B cell (primary cell): Measurements from ENCODE around the gene DDT. TPM values are rescaled to one million over a fixed set of nuclear protein-coding genes. Genes with fewer than 3 reads are reported as not detected.
"Not testable (repeated sequence)": the region's sequence is repeated elsewhere in the genome, so short reads cannot be mapped to it uniquely, and the experiment has no call there.

ENCODE experiments used
- ATAC-seq: fragments of 200-7000 bp; cut with Tn5 transposase; one replicate; pipeline ENCODE4 v1.10.0; 2021; ENCODE audit warnings: low read depth, mild to moderate bottlenecking, moderate number of reproducible peaks, moderate library complexity
- CTCF ChIA-PET: fragments of 350-600 bp; sonication (Branson Sonifier 250); formaldehyde crosslinking; loops from one replicate; lab custom pipeline; 2021; ENCODE audit warnings: antibody characterized with exemption, inconsistent platforms; lab: Charles Lee
- POLR2A ChIA-PET: fragments of 350-600 bp; sonication (Branson Sonifier 250); formaldehyde crosslinking; loops from one replicate; lab custom pipeline; 2021; ENCODE audit warnings: antibody characterized with exemption; lab: Charles Lee
- DNase-seq: peaks from one replicate; pipeline ENCODE4 v3.0.0; 2013
- H2AFZ ChIP-seq: 2 replicates; pipeline ENCODE4 v1.6.1; 2012; ENCODE audit warnings: mild to moderate bottlenecking, low read depth, low read length; ENCODE audit not compliant: insufficient read depth, poor library complexity, severe bottlenecking
- H3K27ac ChIP-seq, 2 donors: 1 replicate in 1 of 2; 2 replicates in 1 of 2; pipeline ENCODE4 v1.5.1; 2012 to 2013; ENCODE audit warnings: low read length in 2 of 2, mild to moderate bottlenecking in 2 of 2, moderate library complexity in 1 of 2
- H3K27me3 ChIP-seq, 4 experiments: fragments of 200-600 bp in 1 of 4; sonication (generic) in 1 of 4; replicated peaks in 1 of 4; 1 replicate in 2 of 4; 2 replicates in 2 of 4; pipeline versions ENCODE4 v1.6.1 to v1.7.0; 2013 to 2016; ENCODE audit warnings: low read length in 3 of 4, mild to moderate bottlenecking in 2 of 4, mixed read lengths in 1 of 4, moderate library complexity in 1 of 4; ENCODE audit not compliant: insufficient read depth in 4 of 4, control insufficient read depth in 3 of 4; ENCODE audit errors: control extremely low read depth in 1 of 4
- H3K36me3 ChIP-seq, 2 experiments: replicated peaks in 1 of 2; 1 replicate in 1 of 2; 2 replicates in 1 of 2; pipeline versions ENCODE4 v1.6.1 to v1.7.1; 2013; ENCODE audit warnings: low read length in 1 of 2; ENCODE audit not compliant: insufficient read depth in 2 of 2, control insufficient read depth in 1 of 2; ENCODE audit errors: control extremely low read depth in 1 of 2, extremely low read depth in 1 of 2
- H3K4me1 ChIP-seq, 2 donors: fragments of 200-600 bp in 1 of 2; sonication (generic) in 1 of 2; 1 replicate in 1 of 2; 2 replicates in 1 of 2; pipeline versions ENCODE4 v1.5.1 to v1.6.1; 2013 to 2017; ENCODE audit warnings: low read length in 2 of 2; ENCODE audit not compliant: control insufficient read depth in 2 of 2, insufficient read depth in 2 of 2
- H3K4me2 ChIP-seq: replicated peaks from 2 replicates; pipeline ENCODE3; 2012; ENCODE audit warnings: mild to moderate bottlenecking, low read depth, low read length; ENCODE audit not compliant: poor library complexity, severe bottlenecking
- H3K4me3 ChIP-seq, 5 experiments: fragments of 200-600 bp in 1 of 5; sonication (generic) in 1 of 5; 1 replicate in 3 of 5; 2 replicates in 2 of 5; pipeline versions ENCODE4 v1.5.1 to v1.7.0; 2011 to 2016; ENCODE audit warnings: low read length in 4 of 5, mild to moderate bottlenecking in 4 of 5, low read depth in 2 of 5, control low read depth in 1 of 5, moderate library complexity in 1 of 5; ENCODE audit not compliant: insufficient read depth in 1 of 5; ENCODE audit errors: control extremely low read depth in 1 of 5, extremely low read depth in 1 of 5
- H3K79me2 ChIP-seq: fragments of 200-600 bp; sonication (generic); one replicate; pipeline ENCODE4 v1.6.0; 2016; ENCODE audit warnings: low read length; ENCODE audit not compliant: control insufficient read depth, insufficient read depth
- H3K9ac ChIP-seq: fragments of 200-600 bp; sonication (generic); 2 replicates; pipeline ENCODE4 v1.6.1; 2017; ENCODE audit warnings: mild to moderate bottlenecking, low read length, moderate library complexity
- H3K9me3 ChIP-seq, 3 donors: one replicate each; pipeline versions ENCODE4 v1.6.1 to v1.7.1; 2013; ENCODE audit warnings: low read length in 2 of 3; ENCODE audit not compliant: control insufficient read depth in 2 of 3, insufficient read depth in 1 of 3; ENCODE audit errors: control extremely low read depth in 1 of 3
- H4K20me1 ChIP-seq: 2 replicates; pipeline ENCODE4 v1.6.0; 2012; ENCODE audit warnings: mild to moderate bottlenecking, low read length; ENCODE audit not compliant: insufficient read depth, control insufficient read depth, poor library complexity, severe bottlenecking
- H3K27ac Mint-ChIP-seq: one replicate; pipeline ENCODE4 v1.8.0; 2021; ENCODE audit warnings: mixed read lengths
- H3K27me3 Mint-ChIP-seq: one replicate; pipeline ENCODE4 v1.8.0; 2021; ENCODE audit warnings: mixed read lengths
- H3K4me1 Mint-ChIP-seq: one replicate; pipeline ENCODE4 v1.8.0; 2021; ENCODE audit warnings: mixed read lengths
- H3K4me3 Mint-ChIP-seq: one replicate; pipeline ENCODE4 v1.8.0; 2021; ENCODE audit warnings: mixed read lengths
- H3K9me3 Mint-ChIP-seq: one replicate; pipeline ENCODE4 v1.8.0; 2022; ENCODE audit warnings: mixed read lengths; ENCODE audit not compliant: insufficient read depth
- WGBS: methylation state at CpG from one replicate; pipeline ENCODE4 v1.1.5; 2013; ENCODE audit warnings: missing lambda C conversion rate; ENCODE audit not compliant: insufficient coverage; 5-methylcytosine and 5-hydroxymethylcytosine counted together
- intact Hi-C: fragments of 100-400 bp; cut with micrococcal nuclease; formaldehyde crosslinking; loops from one replicate; pipeline ENCODE4 v1.10.0; 2022
- polyA plus RNA-seq: library from polyadenylated mRNA; depleted of rRNA; stranded (reverse); fragments of >200 nt; gene quantifications from 2 replicates; pipeline ENCODE4 v1.2.3, GENCODE V29; 2012
- total RNA-seq, 2 donors: library from RNA; stranded (reverse); fragments of 120-200 nt in 1 of 2; gene quantifications; 1 replicate in 1 of 2; 2 replicates in 1 of 2; pipeline versions ENCODE4 v1.2.3 to v1.2.4, GENCODE V29; 2013 to 2022

Gene DDT
- total and polyA plus RNA-seq, 2 donors (not counting 1 experiment from before 2014, with no cell fraction given), result 105 to 142 TPM

- H2AFZ ChIP-seq, H3K27me3 Mint-ChIP-seq, H3K4me2 ChIP-seq, ATAC-seq, H3K36me3 ChIP-seq, H3K27ac ChIP-seq, H3K9me3 ChIP-seq, H3K4me3 ChIP-seq, H4K20me1 ChIP-seq, H3K79me2 ChIP-seq, H3K4me1 ChIP-seq, POLR2A ChIA-PET, H3K9me3 Mint-ChIP-seq, H3K4me3 Mint-ChIP-seq, H3K4me1 Mint-ChIP-seq, H3K9ac ChIP-seq, H3K27me3 ChIP-seq, H3K27ac Mint-ChIP-seq: not testable (repeated sequence)
- CTCF ChIA-PET, result interaction anchor here (0.6 kb wide), 1 partner anchor 550 kb away, joined by 3 read pairs; no protein-coding TSS in a partner anchor
- WGBS, result 79% methylated on average over 8 of the region's 11 CpGs
- intact Hi-C loops, result loop anchor here (5.0 to 10.0 kb wide), 4 partner anchors 44 to 802 kb away; no protein-coding TSS in a partner anchor
- peak; percentile 1 for DNase-seq
These were observed 21.3 kb downstream of the DDT start for GRCh38 chr22:23952794-23953405.

GRCh38 chr22:23951383-23951782 lies 22.9 kb downstream of the DDT start:
- POLR2A ChIA-PET, H3K9me3 Mint-ChIP-seq, H2AFZ ChIP-seq, H3K4me1 ChIP-seq, H3K9me3 ChIP-seq, H3K9ac ChIP-seq, H4K20me1 ChIP-seq, H3K27me3 Mint-ChIP-seq, H3K27ac ChIP-seq, H3K4me3 ChIP-seq, H3K36me3 ChIP-seq, H3K4me1 Mint-ChIP-seq, H3K27me3 ChIP-seq, H3K4me2 ChIP-seq, H3K4me3 Mint-ChIP-seq, H3K27ac Mint-ChIP-seq, ATAC-seq, CTCF ChIA-PET, H3K79me2 ChIP-seq: not testable (repeated sequence)
- intact Hi-C loops, result loop anchor here (5.0 to 10.0 kb wide), 4 partner anchors 46 to 803 kb away; no protein-coding TSS in a partner anchor
- 83% methylated on average over 2 of the region's 2 CpGs for WGBS
- peak; percentile 3 for DNase-seq

- H3K4me1 ChIP-seq, CTCF ChIA-PET, H3K79me2 ChIP-seq, H3K9me3 ChIP-seq, ATAC-seq, POLR2A ChIA-PET, H2AFZ ChIP-seq, H3K36me3 ChIP-seq, H3K27ac Mint-ChIP-seq, H3K27ac ChIP-seq, H3K4me3 ChIP-seq, H3K9me3 Mint-ChIP-seq, H3K27me3 ChIP-seq, H3K4me1 Mint-ChIP-seq, H3K4me3 Mint-ChIP-seq, H3K27me3 Mint-ChIP-seq, H4K20me1 ChIP-seq, H3K9ac ChIP-seq, H3K4me2 ChIP-seq: not testable (repeated sequence)
- peak; percentile 0 for DNase-seq
- 93% methylated on average over 5 of the region's 18 CpGs for WGBS
- intact Hi-C loops, result loop anchor here (5.0 to 10.0 kb wide), 4 partner anchors 48 to 805 kb away; no protein-coding TSS in a partner anchor
These were observed 24.5 kb downstream of the DDT start for GRCh38 chr22:23949764-23950163.

DNA sequence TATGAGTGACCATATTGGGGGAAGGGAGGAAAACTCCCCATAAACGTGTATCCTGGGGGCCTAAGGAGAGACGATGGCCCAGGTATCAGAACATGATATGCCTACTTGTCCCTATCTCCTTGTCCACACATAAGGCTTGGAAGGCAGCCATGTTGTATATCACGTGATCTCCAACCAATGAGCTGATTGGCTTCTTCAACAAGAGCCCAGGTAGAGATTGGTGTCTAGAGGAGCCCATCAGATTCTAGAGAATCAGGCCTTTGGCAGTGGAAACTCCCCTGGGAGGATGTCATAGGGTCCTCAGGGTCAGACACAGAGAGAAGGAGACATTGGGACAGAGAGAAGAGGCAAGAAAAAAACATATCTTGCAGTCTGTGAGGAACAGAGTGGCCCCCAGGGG lies 26.9 kb downstream of the DDT start:
- intact Hi-C loops, POLR2A ChIA-PET, H4K20me1 ChIP-seq, H3K4me3 ChIP-seq, H3K4me3 Mint-ChIP-seq, H3K36me3 ChIP-seq, H3K27ac ChIP-seq, H3K9me3 Mint-ChIP-seq, H3K4me2 ChIP-seq, H3K27me3 ChIP-seq, ATAC-seq, H3K27ac Mint-ChIP-seq, H3K27me3 Mint-ChIP-seq, DNase-seq, H3K9ac ChIP-seq, H2AFZ ChIP-seq, H3K4me1 Mint-ChIP-seq, H3K79me2 ChIP-seq, H3K9me3 ChIP-seq, CTCF ChIA-PET, H3K4me1 ChIP-seq: not testable (repeated sequence)
- whole genome bisulfite sequencing, result no CpG with 5 or more reads among the region's 3 CpGs
